GM18520 (cell line): ENCODE data around the gene FAM237B.

Experiments used
- ATAC-seq: cut with Tn5 transposase; IDR thresholded peaks from one replicate; pipeline ENCODE4 v1.9.1; 2021; ENCODE audit not compliant: unreplicated experiment

Gene FAM237B

GRCh38 chr7:90298145-90299038 is 22.7 kb downstream of the FAM237B start:
- ATAC-seq = peak; percentile 91

- ATAC-seq = no peak
Measured at GRCh38 chr7:90290244-90291113, 30.6 kb downstream of the FAM237B start.

- no peak for ATAC-seq
Measured at GRCh38 chr7:90288154-90288553, 33.0 kb downstream of the FAM237B start.

- ATAC-seq = no peak
Measured at GRCh38 chr7:90276033-90276728, 44.9 kb downstream of the FAM237B start.

- no peak for ATAC-seq
Measured at GRCh38 chr7:90274161-90274560, 46.9 kb downstream of the FAM237B start.

- ATAC-seq = no peak
Measured at GRCh38 chr7:90272242-90272641, 48.9 kb downstream of the FAM237B start.

GRCh38 chr7:90271753-90272152 is 49.4 kb downstream of the FAM237B start:
- no peak for ATAC-seq

- no peak for ATAC-seq
Measured at GRCh38 chr7:90270431-90271178, 50.5 kb downstream of the FAM237B start.

- no peak for ATAC-seq
Measured at GRCh38 chr7:90269163-90269562, 51.9 kb downstream of the FAM237B start.

- ATAC-seq = no peak
Measured at GRCh38 chr7:90267263-90267858, 53.7 kb downstream of the FAM237B start.

- ATAC-seq = no peak
Measured at GRCh38 chr7:90266808-90267207, 54.3 kb downstream of the FAM237B start.
